ENCODE measurements around the gene PSMD4. TPM values are rescaled to one million over a fixed set of nuclear protein-coding genes. Genes with fewer than 3 reads are reported as not detected.
A peak's percentile ranks its signal among the peaks of the same experiment; 100 is the strongest.
"Not testable (repeated sequence)": the region's sequence is repeated elsewhere in the genome, so short reads cannot be mapped to it uniquely, and the experiment has no call there.

Gene PSMD4
- total RNA-seq: 100 to 1,000 TPM in 2 of 4 donors, 10 to 100 TPM in 2; 77.1 to 110 (median 96.5) TPM

DNA sequence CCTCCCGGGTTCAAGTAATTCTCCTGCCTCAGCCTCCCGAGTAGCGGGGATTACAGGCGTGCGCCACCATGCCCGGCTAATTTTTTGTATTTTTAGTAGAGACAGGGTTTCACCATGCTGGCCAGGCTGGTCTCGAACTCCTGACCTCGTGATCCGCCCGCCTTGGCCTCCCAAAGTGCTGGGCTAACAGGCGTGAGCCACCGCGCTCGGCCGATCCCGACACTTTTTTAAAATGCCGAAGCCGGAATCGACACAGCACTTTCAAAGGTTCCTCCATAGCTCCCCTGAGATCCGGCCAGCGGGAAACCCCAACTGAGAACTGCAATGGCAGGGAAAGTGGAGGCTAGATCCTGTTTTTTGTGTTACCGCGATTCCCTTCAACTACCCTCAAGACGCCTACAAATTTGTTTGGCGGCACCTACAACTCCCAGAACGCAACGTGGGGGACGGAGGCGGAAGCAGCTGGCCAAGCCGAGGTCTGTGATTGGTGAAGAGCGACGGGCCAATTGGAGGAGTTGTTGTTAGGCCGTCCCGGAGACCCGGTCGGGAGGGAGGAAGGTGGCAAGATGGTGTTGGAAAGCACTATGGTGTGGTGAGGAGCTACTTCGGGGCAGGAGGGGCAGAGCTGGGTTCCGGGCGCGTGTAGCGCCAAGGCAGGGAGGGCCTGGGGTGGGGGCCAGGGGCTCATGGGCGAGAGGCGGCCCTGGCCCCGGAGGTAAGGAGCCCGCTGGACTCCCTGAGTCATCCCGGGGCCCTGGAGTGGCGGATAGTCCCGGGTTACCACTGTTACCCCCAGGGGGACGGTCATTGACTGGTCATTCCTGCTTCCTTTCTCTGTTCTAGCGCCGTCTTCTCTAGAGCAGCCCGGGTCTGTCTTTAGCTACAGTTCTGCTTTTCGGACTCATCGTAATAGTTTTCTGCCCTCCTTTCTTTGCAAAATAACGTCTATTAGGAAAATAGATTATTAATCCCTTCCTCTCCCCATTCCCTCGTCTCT lies at the start of gene PSMD4:
PSMD4 (plus strand) TSS at position 518 of the 997 bp plus-strand sequence; CDS start at position 567, 49 bp downstream.
- peak; percentile 94 to 96 for DNase-seq
- Histone ChIP-seq H3K36me3 (peaks cover under 1 to 4% of the 10 kb centered on the region in 2 donors), H3K4me3 (replicated peaks in 1 of 3) (peak within 1 kb of the TSS; percentile 8 to 96 (median 62)), H3K4me1 (peaks cover 4 to 14% of the 10 kb centered on the region in 2 donors), H3K27me3 (no peaks in the 10 kb centered on the region), H3K27ac (peak within 1 kb of the TSS; percentile 55 to 78 (median 74)), H3K9me3 (no peaks in the 10 kb centered on the region)
- 12 to 17% methylated on average over 48 to 56 of the region's 56 CpGs for WGBS, 2 donors
- TF ChIP-seq POLR2A (IDR thresholded peaks at IDR 0.05): peak in 1 of 2 donors; percentile 79
- TF ChIP-seq, protein P1, sequence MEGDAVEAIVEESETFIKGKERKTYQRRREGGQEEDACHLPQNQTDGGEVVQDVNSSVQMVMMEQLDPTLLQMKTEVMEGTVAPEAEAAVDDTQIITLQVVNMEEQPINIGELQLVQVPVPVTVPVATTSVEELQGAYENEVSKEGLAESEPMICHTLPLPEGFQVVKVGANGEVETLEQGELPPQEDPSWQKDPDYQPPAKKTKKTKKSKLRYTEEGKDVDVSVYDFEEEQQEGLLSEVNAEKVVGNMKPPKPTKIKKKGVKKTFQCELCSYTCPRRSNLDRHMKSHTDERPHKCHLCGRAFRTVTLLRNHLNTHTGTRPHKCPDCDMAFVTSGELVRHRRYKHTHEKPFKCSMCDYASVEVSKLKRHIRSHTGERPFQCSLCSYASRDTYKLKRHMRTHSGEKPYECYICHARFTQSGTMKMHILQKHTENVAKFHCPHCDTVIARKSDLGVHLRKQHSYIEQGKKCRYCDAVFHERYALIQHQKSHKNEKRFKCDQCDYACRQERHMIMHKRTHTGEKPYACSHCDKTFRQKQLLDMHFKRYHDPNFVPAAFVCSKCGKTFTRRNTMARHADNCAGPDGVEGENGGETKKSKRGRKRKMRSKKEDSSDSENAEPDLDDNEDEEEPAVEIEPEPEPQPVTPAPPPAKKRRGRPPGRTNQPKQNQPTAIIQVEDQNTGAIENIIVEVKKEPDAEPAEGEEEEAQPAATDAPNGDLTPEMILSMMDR (IDR thresholded peaks at IDR 0.05): no peak
- intact Hi-C loops (cut with DNase I): loop anchor here (5.0 kb wide), 1 partner anchor 57 kb away; the partner anchor contains the start of gene PIP5K1A

DNA sequence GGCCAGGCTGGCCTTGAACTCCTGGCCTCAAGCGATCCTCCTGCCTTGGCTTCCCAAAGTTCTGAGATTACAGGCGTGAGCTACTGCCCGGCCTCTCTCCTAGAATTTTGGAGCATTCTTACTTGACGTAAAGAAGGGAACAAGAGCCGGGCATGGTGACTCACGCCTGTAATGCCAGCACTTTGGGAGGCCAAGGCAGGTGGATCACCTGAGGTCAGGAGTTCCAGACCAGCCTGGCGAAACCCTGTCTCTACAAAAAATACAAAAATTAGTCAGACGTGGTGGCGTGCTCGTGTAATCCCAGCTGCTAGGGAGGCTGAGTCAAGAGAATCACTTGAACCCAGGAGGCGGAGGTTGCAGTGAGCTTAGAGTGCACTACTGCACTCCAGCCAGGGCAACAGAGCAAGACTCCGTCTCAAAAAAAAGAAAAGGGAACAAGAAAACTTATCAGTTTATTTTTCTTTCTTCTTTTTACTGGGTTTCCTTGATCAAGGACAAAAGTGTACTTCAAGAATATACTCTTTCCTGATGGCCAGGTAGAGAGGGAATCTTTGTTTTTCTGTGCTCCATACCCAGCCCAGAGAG lies 49.1 kb upstream of the PSMD4 start:
- Histone ChIP-seq H3K27ac (peak overlapping the region in 1 of 3 donors; percentile 64), H3K36me3 (peaks cover 8 to 14% of the 10 kb centered on the region in 2 donors)

DNA sequence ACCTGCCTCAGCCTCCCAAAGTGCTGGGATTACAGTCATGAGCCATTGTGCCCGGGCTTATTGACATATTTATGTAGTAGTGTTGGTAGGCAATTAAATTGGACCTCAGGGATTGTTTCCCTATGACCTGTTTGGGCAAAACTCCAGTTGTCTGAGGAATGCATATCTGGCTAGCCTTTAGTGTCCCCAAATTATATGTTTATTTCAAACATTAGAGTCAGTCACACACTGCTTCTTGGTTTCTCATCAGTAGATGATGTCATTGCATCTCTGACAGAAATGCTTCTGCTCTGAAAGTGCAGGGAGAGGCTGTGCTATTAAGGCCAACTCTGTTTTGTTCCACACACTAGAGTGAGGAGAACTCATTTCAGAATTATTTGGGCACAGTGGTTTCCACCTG lies 43.7 kb upstream of the PSMD4 start:
- WGBS, 2 donors: 82% methylated on average over 1 of the region's 1 CpG
- no peaks in the 10 kb centered on the region for H3K9me3 ChIP-seq
- H3K4me3 ChIP-seq (replicated peaks in 1 of 3): no peak overlapping the region
- no peak for DNase-seq
- intact Hi-C loops (cut with DNase I): no loop called here
- H3K27ac ChIP-seq: no peak overlapping the region
- peaks cover 9 to 12% of the 10 kb centered on the region in 2 donors for H3K4me1 ChIP-seq
- H3K27me3 ChIP-seq: no peaks in the 10 kb centered on the region
- TF ChIP-seq, protein P1 (IDR thresholded peaks at IDR 0.05): no peak
- TF ChIP-seq POLR2A (IDR thresholded peaks at IDR 0.05): no peak
- peaks cover 8 to 9% of the 10 kb centered on the region in 2 donors for H3K36me3 ChIP-seq

More for the DNA sequence above, 49.1 kb upstream of the PSMD4 start:
- WGBS, 2 donors: 93 to 96% methylated on average over 12 of the region's 12 CpGs
- DNase-seq; intact Hi-C loops (cut with DNase I); H3K9me3 ChIP-seq; H3K4me3 ChIP-seq (replicated peaks in 1 of 3); H3K27me3 ChIP-seq: not testable (repeated sequence)
- peaks cover 21 to 29% of the 10 kb centered on the region in 2 donors for H3K4me1 ChIP-seq

DNA sequence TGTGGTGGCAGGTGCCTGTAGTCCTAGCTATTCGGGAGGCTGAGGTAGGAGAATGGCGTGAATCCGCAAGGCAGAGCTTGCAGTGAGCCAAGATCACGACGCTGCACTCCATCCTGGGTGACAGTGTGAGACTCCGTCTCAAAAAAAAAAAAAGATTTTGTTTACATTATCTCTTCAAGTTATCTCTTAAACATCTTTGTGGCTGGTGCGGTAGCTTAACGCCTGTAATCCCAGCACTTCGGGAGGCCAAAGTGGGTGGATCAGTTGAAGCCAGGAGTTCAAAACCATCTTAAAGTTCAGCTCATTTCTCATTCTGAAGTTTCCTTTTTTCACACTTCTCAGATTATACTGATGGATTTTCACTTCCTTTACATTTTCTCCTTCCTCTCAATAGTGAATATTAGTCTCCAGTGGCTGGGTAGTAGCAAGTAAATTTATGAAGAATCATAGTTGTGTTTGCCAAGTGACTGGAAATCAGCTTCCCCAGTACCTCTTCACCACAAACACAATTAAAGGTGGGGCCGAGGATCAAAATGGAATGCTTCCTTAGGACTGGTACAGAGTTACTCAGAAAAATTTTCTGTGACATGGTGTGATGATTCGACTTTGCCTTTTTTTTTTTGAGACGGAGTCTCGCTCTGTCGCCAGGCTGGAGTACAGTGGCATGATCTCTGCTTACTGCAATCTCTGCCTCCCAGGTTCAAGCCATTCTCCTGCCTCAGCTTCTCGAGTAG lies 42.4 kb upstream of the PSMD4 start:
- peaks cover under 1 to 9% of the 10 kb centered on the region in 2 donors for H3K36me3 ChIP-seq
- intact Hi-C loops (cut with DNase I): no loop called here
- no peaks in the 10 kb centered on the region for H3K9me3 ChIP-seq
- no peak overlapping the region for H3K4me3 ChIP-seq (replicated peaks in 1 of 3)
- TF ChIP-seq, protein P1 (IDR thresholded peaks at IDR 0.05): no peak
- no peak for TF ChIP-seq POLR2A (IDR thresholded peaks at IDR 0.05)
- H3K4me1 ChIP-seq: peaks cover 7 to 9% of the 10 kb centered on the region in 2 donors
- no peak for DNase-seq
- 86 to 88% methylated on average over 15 of the region's 15 CpGs for WGBS, 2 donors
- no peak overlapping the region for H3K27ac ChIP-seq
- H3K27me3 ChIP-seq: no peaks in the 10 kb centered on the region

DNA sequence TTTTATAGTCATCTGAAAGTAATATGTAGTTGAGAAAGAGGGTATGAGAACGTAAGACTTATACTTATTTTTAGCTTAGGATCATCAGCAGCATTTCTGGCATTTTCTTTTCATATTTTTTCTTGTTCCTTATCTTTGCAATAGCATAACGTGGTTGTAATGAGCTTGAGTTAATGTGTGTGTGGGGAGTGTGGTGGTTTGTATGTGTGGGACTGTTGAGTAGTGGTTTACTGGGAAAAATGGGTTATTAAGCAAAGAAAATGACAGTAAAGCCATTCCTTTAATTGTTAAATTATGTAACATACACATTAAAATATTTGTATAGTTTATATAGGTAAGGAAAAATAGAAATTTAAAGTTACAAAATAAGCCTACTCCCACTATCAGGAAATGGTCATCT lies 41.0 kb upstream of the PSMD4 start:
- H3K27ac ChIP-seq: no peak overlapping the region
- no peaks in the 10 kb centered on the region for H3K4me1 ChIP-seq
- 37 to 40% methylated on average over 2 of the region's 2 CpGs for WGBS, 2 donors
- no peak overlapping the region for H3K4me3 ChIP-seq (replicated peaks in 1 of 3)
- DNase-seq: no peak
- H3K9me3 ChIP-seq: no peaks in the 10 kb centered on the region
- peaks cover 0 to 5% of the 10 kb centered on the region in 2 donors for H3K36me3 ChIP-seq
- no peaks in the 10 kb centered on the region for H3K27me3 ChIP-seq
- intact Hi-C loops (cut with DNase I): no loop called here
- TF ChIP-seq, protein P1 (IDR thresholded peaks at IDR 0.05): no peak
- TF ChIP-seq POLR2A (IDR thresholded peaks at IDR 0.05): no peak

All from thyroid gland (tissue), 4 donors.